Measurements from ENCODE around the gene DCAF17.
"Not testable (repeated sequence)": the region's sequence is repeated elsewhere in the genome, so short reads cannot be mapped to it uniquely, and the experiment has no call there.

The DCAF17 gene

GRCh38 chr2:171410624-171411023 lies 23.4 kb upstream of the DCAF17 start:
- DNase-seq (ENCODE audit: low read depth in 2 of 2): no peak

- DNase-seq (ENCODE audit: low read depth in 2 of 2): no peak
These were observed 22.8 kb upstream of the DCAF17 start for GRCh38 chr2:171411214-171411613.

GRCh38 chr2:171411791-171412483 lies 22.1 kb upstream of the DCAF17 start:
- no peak for DNase-seq (ENCODE audit: low read depth in 2 of 2)

- no peak for DNase-seq (ENCODE audit: low read depth in 2 of 2)
These were observed 21.4 kb upstream of the DCAF17 start for GRCh38 chr2:171412571-171413175.

GRCh38 chr2:171414645-171415044 lies 19.4 kb upstream of the DCAF17 start:
- not testable (repeated sequence) for DNase-seq (ENCODE audit: low read depth in 2 of 2)

- peak; percentile 47 to 62 for DNase-seq (ENCODE audit: low read depth in 2 of 2)
These were observed 17.8 kb upstream of the DCAF17 start for GRCh38 chr2:171416009-171416926.

- DNase-seq (ENCODE audit: low read depth in 2 of 2): no peak
These were observed 14.7 kb upstream of the DCAF17 start for GRCh38 chr2:171419333-171419732.

GRCh38 chr2:171420728-171421563 lies 13.1 kb upstream of the DCAF17 start:
- no peak for DNase-seq (ENCODE audit: low read depth in 2 of 2)

GRCh38 chr2:171422710-171423495 lies 11.1 kb upstream of the DCAF17 start:
- DNase-seq (ENCODE audit: low read depth in 2 of 2): not testable (repeated sequence)

GRCh38 chr2:171430516-171431410 lies 3.3 kb upstream of the DCAF17 start:
- no peak for DNase-seq (ENCODE audit: low read depth in 2 of 2)

GRCh38 chr2:171431677-171432167 lies 2.3 kb upstream of the DCAF17 start:
- no peak for DNase-seq (ENCODE audit: low read depth in 2 of 2)

- no peak for DNase-seq (ENCODE audit: low read depth in 2 of 2)
These were observed 1.6 kb upstream of the DCAF17 start for GRCh38 chr2:171432206-171432968.

GRCh38 chr2:171432969-171433762 lies 860 bp upstream of the DCAF17 start:
- peak in 1 of 2 donors; percentile 31 for DNase-seq (ENCODE audit: low read depth in 2 of 2)

GRCh38 chr2:171433763-171434012 lies 338 bp upstream of the DCAF17 start, which contains the start of gene METTL8:
TSS of gene METTL8 (minus strand) at chr2:171433990. CDS start at chr2:171392185, 41,805 bp downstream.
- no peak for DNase-seq (ENCODE audit: low read depth in 2 of 2)

- no peak for DNase-seq (ENCODE audit: low read depth in 2 of 2)
These were observed 2.3 kb downstream of the DCAF17 start for GRCh38 chr2:171436307-171436706.

- DNase-seq (ENCODE audit: low read depth in 2 of 2): no peak
These were observed 7.4 kb downstream of the DCAF17 start for GRCh38 chr2:171441470-171441869.

GRCh38 chr2:171447675-171448074 lies 13.6 kb downstream of the DCAF17 start:
- no peak for DNase-seq (ENCODE audit: low read depth in 2 of 2)

GRCh38 chr2:171451074-171451473 lies 17.0 kb downstream of the DCAF17 start:
- no peak for DNase-seq (ENCODE audit: low read depth in 2 of 2)

All from activated CD8-positive, alpha-beta memory T cell treated with anti-CD3 and anti-CD28 coated beads for 4 hours (primary cell).